ENCODE results near the gene PLIN5.

The PLIN5 gene

DNA sequence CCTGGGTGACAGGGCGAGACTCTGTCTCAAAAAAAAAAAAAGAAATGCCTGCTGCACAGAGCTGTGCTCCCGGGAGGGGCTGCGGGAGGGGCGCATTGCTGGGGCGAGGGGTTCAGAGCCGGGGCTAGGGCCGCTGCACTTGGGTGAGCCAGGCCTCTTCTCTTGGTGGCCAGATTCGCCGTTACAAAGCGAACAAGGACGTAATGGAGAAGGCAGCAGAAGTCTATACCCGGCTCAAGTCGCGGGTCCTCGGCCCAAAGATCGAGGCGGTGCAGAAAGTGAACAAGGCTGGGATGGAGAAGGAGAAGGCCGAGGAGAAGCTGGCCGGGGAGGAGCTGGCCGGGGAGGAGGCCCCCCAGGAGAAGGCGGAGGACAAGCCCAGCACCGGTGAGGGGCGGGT is 35.7 kb downstream of the PLIN5 start:
- no peak for DNase-seq (ENCODE audit: low read depth)
- no peak for TF ChIP-seq CTCF (conservative IDR thresholded peaks at IDR 0.05; ENCODE audit: control insufficient read depth, insufficient read depth, low read depth, low read length)
- H3K4me3 ChIP-seq (ENCODE audit: control insufficient read depth, low read depth, low read length), result no peak overlapping the region

DNA sequence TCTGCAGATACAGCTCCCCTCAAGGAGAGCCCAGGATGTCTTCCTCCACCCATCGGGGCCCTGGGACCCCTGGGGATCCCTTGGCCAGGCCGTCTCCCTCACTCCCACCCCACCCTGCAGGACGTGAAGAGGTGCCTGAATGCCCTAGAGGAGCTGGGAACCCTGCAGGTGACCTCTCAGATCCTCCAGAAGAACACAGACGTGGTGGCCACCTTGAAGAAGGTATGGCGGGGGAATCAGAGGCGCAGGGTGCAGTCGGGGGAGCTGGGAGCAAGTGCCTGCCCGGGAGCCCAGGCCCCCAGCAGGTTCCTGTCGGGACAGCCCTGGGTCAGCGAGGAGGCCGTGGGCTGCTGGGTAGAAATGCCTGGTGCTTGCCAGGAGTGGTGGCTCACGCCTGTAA is 36.3 kb downstream of the PLIN5 start:
- no peak for TF ChIP-seq CTCF (conservative IDR thresholded peaks at IDR 0.05; ENCODE audit: control insufficient read depth, insufficient read depth, low read depth, low read length)
- no peak for DNase-seq (ENCODE audit: low read depth)
- no peak overlapping the region for H3K4me3 ChIP-seq (ENCODE audit: control insufficient read depth, low read depth, low read length)

- no peak for DNase-seq (ENCODE audit: low read depth)
- no peak for TF ChIP-seq CTCF (conservative IDR thresholded peaks at IDR 0.05; ENCODE audit: control insufficient read depth, insufficient read depth, low read depth, low read length)
- H3K4me3 ChIP-seq (ENCODE audit: control insufficient read depth, low read depth, low read length), result no peak overlapping the region
Measured at GRCh38 chr19:4497770-4498389, 37.1 kb downstream of the PLIN5 start.

DNA sequence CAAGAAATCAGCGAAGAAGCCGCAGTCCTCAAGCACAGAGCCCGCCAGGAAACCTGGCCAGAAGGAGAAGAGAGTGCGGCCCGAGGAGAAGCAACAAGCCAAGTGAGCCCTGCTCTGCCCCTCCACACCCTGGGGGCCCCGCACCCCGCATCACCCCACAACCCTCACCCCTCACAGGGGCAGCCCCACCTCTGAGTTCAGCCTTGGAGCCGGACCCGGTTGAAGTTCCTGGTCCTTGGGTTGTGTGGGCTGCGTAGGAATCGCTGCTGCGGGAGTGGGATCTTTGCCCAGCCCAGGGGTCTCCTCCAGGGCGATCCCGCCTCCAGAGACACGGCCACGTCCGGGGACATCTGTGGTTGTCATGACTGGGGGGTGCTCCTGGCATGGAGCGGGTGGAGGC is 38.7 kb downstream of the PLIN5 start:
- H3K4me3 ChIP-seq (ENCODE audit: control insufficient read depth, low read depth, low read length), result no peak overlapping the region
- DNase-seq (ENCODE audit: low read depth), result no peak
- no peak for TF ChIP-seq CTCF (conservative IDR thresholded peaks at IDR 0.05; ENCODE audit: control insufficient read depth, insufficient read depth, low read depth, low read length)

- DNase-seq (ENCODE audit: low read depth), result no peak
- no peak for TF ChIP-seq CTCF (conservative IDR thresholded peaks at IDR 0.05; ENCODE audit: control insufficient read depth, insufficient read depth, low read depth, low read length)
- no peak overlapping the region for H3K4me3 ChIP-seq (ENCODE audit: control insufficient read depth, low read depth, low read length)
Measured at GRCh38 chr19:4495471-4495870, 39.6 kb downstream of the PLIN5 start.

DNA sequence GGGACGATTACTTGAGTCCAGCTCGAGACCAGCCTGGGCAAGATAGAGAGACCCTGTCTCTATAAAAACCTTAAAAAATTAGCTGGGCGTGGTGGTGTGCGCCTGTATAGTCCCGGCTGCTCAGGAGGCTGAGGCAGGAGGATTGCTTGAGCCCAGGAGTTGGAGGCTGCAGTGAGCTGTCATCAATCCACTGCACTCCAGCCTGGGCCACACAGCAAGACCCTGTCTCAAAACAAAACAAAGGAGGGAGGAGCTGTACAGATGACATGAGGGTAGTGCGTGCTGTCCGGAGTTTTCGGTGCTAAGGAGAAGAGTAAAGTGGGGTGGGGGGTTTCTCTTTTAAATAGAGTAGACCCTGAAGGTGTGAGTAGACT is 40.3 kb downstream of the PLIN5 start:
- TF ChIP-seq CTCF (conservative IDR thresholded peaks at IDR 0.05; ENCODE audit: control insufficient read depth, insufficient read depth, low read depth, low read length), result no peak
- no peak overlapping the region for H3K4me3 ChIP-seq (ENCODE audit: control insufficient read depth, low read depth, low read length)
- DNase-seq (ENCODE audit: low read depth), result no peak

Measured in fibroblast of mammary gland (primary cell).